WTC11 (cell line): ENCODE data around the gene RALY. TPM values are rescaled to one million over a fixed set of nuclear protein-coding genes. Genes with fewer than 3 reads are reported as not detected.

Source experiments
- ATAC-seq: fragments of 200-7000 bp; cut with Tn5 transposase; 2 replicates; pipeline ENCODE4 v1.10.0; 2021; ENCODE audit warnings: mild to moderate bottlenecking, moderate library complexity
- CTCF ChIA-PET: fragments of 300-600 bp; sonication (Branson Sonifier 250); formaldehyde crosslinking; loops from one replicate; lab custom pipeline; 2021; ENCODE audit warnings: antibody characterized with exemption; lab: Charles Lee
- POLR2A ChIA-PET: fragments of 350-600 bp; sonication (Branson Sonifier 250); formaldehyde crosslinking; loops from one replicate; lab custom pipeline; 2021; ENCODE audit warnings: antibody characterized with exemption; lab: Charles Lee
- DNase-seq: peaks from one replicate; pipeline ENCODE4 v3.0.0; 2021; ENCODE audit warnings: low spot score
- H3K27ac Mint-ChIP-seq: 2 replicates; pipeline ENCODE4 v1.8.0; 2021; ENCODE audit warnings: mixed read lengths
- H3K27me3 Mint-ChIP-seq: 2 replicates; pipeline ENCODE4 v1.8.0; 2021; ENCODE audit warnings: low read depth, mild to moderate bottlenecking, moderate library complexity, mixed read lengths
- H3K36me3 Mint-ChIP-seq: 2 replicates; pipeline ENCODE4 v1.8.0; 2021; ENCODE audit warnings: mixed read lengths
- H3K4me1 Mint-ChIP-seq: 2 replicates; pipeline ENCODE4 v1.8.0; 2022; ENCODE audit warnings: mixed read lengths
- H3K4me3 Mint-ChIP-seq: 2 replicates; pipeline ENCODE4 v1.8.0; 2021; ENCODE audit warnings: mild to moderate bottlenecking, moderate library complexity, mixed read lengths
- H3K9me3 Mint-ChIP-seq: 2 replicates; pipeline ENCODE4 v1.8.0; 2021; ENCODE audit warnings: mixed read lengths
- CREB1 ChIP-seq: sonication (generic); formaldehyde crosslinking; IDR thresholded peaks from 2 replicates; pipeline ENCODE4 v1.8.0; 2023; ENCODE audit warnings: mild to moderate bottlenecking, missing genetic modification reagents
- E2F4 ChIP-seq: sonication (generic); formaldehyde crosslinking; IDR thresholded peaks from 2 replicates; pipeline ENCODE4 v1.8.1; 2022; ENCODE audit warnings: low read depth, mild to moderate bottlenecking, moderate library complexity, missing genetic modification reagents, borderline replicate concordance
- ELF4 ChIP-seq: sonication (generic); formaldehyde crosslinking; IDR thresholded peaks from 2 replicates; pipeline ENCODE4 v1.8.1; 2022; ENCODE audit warnings: low read depth, mild to moderate bottlenecking, moderate library complexity, missing genetic modification reagents
- FOXP1 ChIP-seq: sonication (generic); formaldehyde crosslinking; IDR thresholded peaks from 2 replicates; pipeline ENCODE4 v1.8.0; 2022; ENCODE audit warnings: missing genetic modification reagents, mild to moderate bottlenecking, moderate library complexity, borderline replicate concordance
- GRHL2 ChIP-seq: fragments of 250-450 bp; sonication (Bioruptor Pico); IDR thresholded peaks from 2 replicates; pipeline ENCODE4 v1.8.0; 2022; ENCODE audit warnings: mild to moderate bottlenecking, moderate library complexity; ENCODE audit not compliant: insufficient replicate concordance, severe bottlenecking
- NFATC4 ChIP-seq: fragments of 250-450 bp; sonication (Bioruptor Pico); IDR thresholded peaks from 2 replicates; pipeline ENCODE4 v1.9.0; 2021; ENCODE audit warnings: mild to moderate bottlenecking
- NR3C1 ChIP-seq: sonication (generic); formaldehyde crosslinking; conservative IDR thresholded peaks from 2 replicates; pipeline ENCODE4 v1.8.1; 2023; ENCODE audit warnings: low read depth, mild to moderate bottlenecking, missing genetic modification reagents
- RELA ChIP-seq: sonication (generic); formaldehyde crosslinking; IDR thresholded peaks from 2 replicates; pipeline ENCODE4 v1.8.1; 2022; ENCODE audit warnings: missing genetic modification reagents, mild to moderate bottlenecking, borderline replicate concordance
- SMAD4 ChIP-seq: sonication (generic); formaldehyde crosslinking; IDR thresholded peaks from 2 replicates; pipeline ENCODE4 v1.8.0; 2022; ENCODE audit warnings: mild to moderate bottlenecking, missing genetic modification reagents
- TCF7 ChIP-seq: sonication (generic); formaldehyde crosslinking; IDR thresholded peaks from 2 replicates; pipeline ENCODE4 v1.8.0; 2022; ENCODE audit warnings: mild to moderate bottlenecking, low read depth, missing genetic modification reagents, moderate library complexity
- TEAD4 ChIP-seq: sonication (generic); formaldehyde crosslinking; IDR thresholded peaks from 2 replicates; pipeline ENCODE4 v1.8.0; 2022; ENCODE audit warnings: mild to moderate bottlenecking, missing genetic modification reagents
- ZNF121 ChIP-seq: sonication (generic); formaldehyde crosslinking; IDR thresholded peaks from 2 replicates; pipeline ENCODE4 v1.8.0; 2023; ENCODE audit warnings: missing genetic modification reagents
- ZNF138 ChIP-seq: sonication (generic); formaldehyde crosslinking; conservative IDR thresholded peaks from 2 replicates; pipeline ENCODE4 v1.8.1; 2022; ENCODE audit warnings: mild to moderate bottlenecking, moderate library complexity, missing genetic modification reagents
- ZNF232 ChIP-seq: sonication (generic); formaldehyde crosslinking; IDR thresholded peaks from 2 replicates; pipeline ENCODE4 v1.8.0; 2022; ENCODE audit warnings: mild to moderate bottlenecking, missing genetic modification reagents
- ZNF423 ChIP-seq: fragments of 250-450 bp; sonication (Bioruptor Pico); IDR thresholded peaks from 2 replicates; pipeline ENCODE4 v2.1.2; 2022; ENCODE audit warnings: mild to moderate bottlenecking, moderate library complexity
- ZNF671 ChIP-seq: fragments of 250-450 bp; sonication (Bioruptor Pico); IDR thresholded peaks from 2 replicates; pipeline ENCODE4 v1.8.0; 2021; ENCODE audit warnings: mild to moderate bottlenecking
- total RNA-seq: library from RNA; stranded (reverse); gene quantifications from 3 replicates; pipeline ENCODE4 v1.2.3, GENCODE V29; 2021
- TF ChIP-seq, protein P1 (sequence below): sonication (generic); formaldehyde crosslinking; IDR thresholded peaks from 2 replicates; pipeline ENCODE4 v1.8.0; 2022; ENCODE audit warnings: mild to moderate bottlenecking, missing genetic modification reagents
- TF ChIP-seq, protein P2 (sequence below): sonication (generic); formaldehyde crosslinking; IDR thresholded peaks from 2 replicates; pipeline ENCODE4 v1.8.1; 2022; ENCODE audit warnings: mild to moderate bottlenecking, moderate library complexity, missing genetic modification reagents
- TF ChIP-seq, protein P3 (sequence below): sonication (generic); formaldehyde crosslinking; IDR thresholded peaks from 2 replicates; pipeline ENCODE4 v1.8.1; 2022; ENCODE audit warnings: low read depth, missing genetic modification reagents, borderline replicate concordance
- TF ChIP-seq, protein P4 (sequence below): sonication (generic); formaldehyde crosslinking; IDR thresholded peaks from 2 replicates; pipeline ENCODE4 v1.8.0; 2022; ENCODE audit warnings: mild to moderate bottlenecking, missing genetic modification reagents
- TF ChIP-seq, protein P5 (sequence below): sonication (generic); formaldehyde crosslinking; IDR thresholded peaks from 2 replicates; pipeline ENCODE4 v1.8.1; 2023; ENCODE audit warnings: mild to moderate bottlenecking, missing genetic modification reagents

RALY gene
- total RNA-seq, 1 experiment from 2014 or later: 164 TPM

GRCh38 chr20:34093895-34094294, 100.2 kb downstream of the RALY start:
- CTCF ChIA-PET: interaction anchor here (0.6 kb wide), 1 partner anchor 231 kb away, joined by 3 read pairs; no protein-coding TSS in a partner anchor
- Mint-ChIP-seq H3K27me3 (no peaks in the 10 kb centered on the region), H3K9me3 (no peaks in the 10 kb centered on the region), H3K4me3 (no peak overlapping the region), H3K27ac (no peak overlapping the region), H3K4me1 (no peaks in the 10 kb centered on the region), H3K36me3 (peaks cover 89% of the 10 kb centered on the region)
- no peak for TF ChIP-seq TEAD4 (CRISPR knock-in tag)
- no peak for TF ChIP-seq ZNF671
- peak; percentile 90 for TF ChIP-seq ZNF121 (CRISPR knock-in tag)
- no peak for TF ChIP-seq RELA
- TF ChIP-seq GRHL2 (CRISPR knock-in tag): no peak
- TF ChIP-seq, protein P1, sequence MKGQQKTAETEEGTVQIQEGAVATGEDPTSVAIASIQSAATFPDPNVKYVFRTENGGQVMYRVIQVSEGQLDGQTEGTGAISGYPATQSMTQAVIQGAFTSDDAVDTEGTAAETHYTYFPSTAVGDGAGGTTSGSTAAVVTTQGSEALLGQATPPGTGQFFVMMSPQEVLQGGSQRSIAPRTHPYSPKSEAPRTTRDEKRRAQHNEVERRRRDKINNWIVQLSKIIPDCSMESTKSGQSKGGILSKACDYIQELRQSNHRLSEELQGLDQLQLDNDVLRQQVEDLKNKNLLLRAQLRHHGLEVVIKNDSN (CRISPR knock-in tag): no peak
- TF ChIP-seq, protein P2, sequence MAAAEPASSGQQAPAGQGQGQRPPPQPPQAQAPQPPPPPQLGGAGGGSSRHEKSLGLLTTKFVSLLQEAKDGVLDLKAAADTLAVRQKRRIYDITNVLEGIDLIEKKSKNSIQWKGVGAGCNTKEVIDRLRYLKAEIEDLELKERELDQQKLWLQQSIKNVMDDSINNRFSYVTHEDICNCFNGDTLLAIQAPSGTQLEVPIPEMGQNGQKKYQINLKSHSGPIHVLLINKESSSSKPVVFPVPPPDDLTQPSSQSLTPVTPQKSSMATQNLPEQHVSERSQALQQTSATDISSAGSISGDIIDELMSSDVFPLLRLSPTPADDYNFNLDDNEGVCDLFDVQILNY: no peak
- POLR2A ChIA-PET: interaction anchor here (1.2 kb wide), 1 partner anchor 11 kb away, joined by 3 read pairs; no protein-coding TSS in a partner anchor
- DNase-seq: no peak
- ATAC-seq: no peak

- ATAC-seq (no peak), DNase-seq (no peak)
- no peaks in the 10 kb centered on the region for H3K9me3 Mint-ChIP-seq
- no peak overlapping the region for H3K4me3 Mint-ChIP-seq
- no peaks in the 10 kb centered on the region for H3K27me3 Mint-ChIP-seq
- ChIA-PET POLR2A (interaction anchor here (0.6 kb wide), 2 partner anchors 20 to 115 kb away, joined by 3 to 4 read pairs; no protein-coding TSS in a partner anchor), CTCF (no interaction called here)
- no peaks in the 10 kb centered on the region for H3K4me1 Mint-ChIP-seq
- H3K36me3 Mint-ChIP-seq: peaks cover 84% of the 10 kb centered on the region
- TF ChIP-seq NR3C1 (CRISPR knock-in tag) (no peak), ZNF138 (CRISPR knock-in tag) (no peak), TCF7 (no peak), E2F4 (CRISPR knock-in tag) (no peak), SMAD4 (CRISPR knock-in tag) (no peak), ZNF423 (CRISPR knock-in tag) (no peak), ZNF671 (no peak), NFATC4 (CRISPR knock-in tag) (no peak), CREB1 (CRISPR knock-in tag) (no peak), ZNF232 (no peak)
- TF ChIP-seq, protein P3, sequence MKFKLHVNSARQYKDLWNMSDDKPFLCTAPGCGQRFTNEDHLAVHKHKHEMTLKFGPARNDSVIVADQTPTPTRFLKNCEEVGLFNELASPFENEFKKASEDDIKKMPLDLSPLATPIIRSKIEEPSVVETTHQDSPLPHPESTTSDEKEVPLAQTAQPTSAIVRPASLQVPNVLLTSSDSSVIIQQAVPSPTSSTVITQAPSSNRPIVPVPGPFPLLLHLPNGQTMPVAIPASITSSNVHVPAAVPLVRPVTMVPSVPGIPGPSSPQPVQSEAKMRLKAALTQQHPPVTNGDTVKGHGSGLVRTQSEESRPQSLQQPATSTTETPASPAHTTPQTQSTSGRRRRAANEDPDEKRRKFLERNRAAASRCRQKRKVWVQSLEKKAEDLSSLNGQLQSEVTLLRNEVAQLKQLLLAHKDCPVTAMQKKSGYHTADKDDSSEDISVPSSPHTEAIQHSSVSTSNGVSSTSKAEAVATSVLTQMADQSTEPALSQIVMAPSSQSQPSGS (CRISPR knock-in tag): no peak
- no peak overlapping the region for H3K27ac Mint-ChIP-seq
These were observed 102.1 kb downstream of the RALY start for GRCh38 chr20:34095825-34096224.

DNA sequence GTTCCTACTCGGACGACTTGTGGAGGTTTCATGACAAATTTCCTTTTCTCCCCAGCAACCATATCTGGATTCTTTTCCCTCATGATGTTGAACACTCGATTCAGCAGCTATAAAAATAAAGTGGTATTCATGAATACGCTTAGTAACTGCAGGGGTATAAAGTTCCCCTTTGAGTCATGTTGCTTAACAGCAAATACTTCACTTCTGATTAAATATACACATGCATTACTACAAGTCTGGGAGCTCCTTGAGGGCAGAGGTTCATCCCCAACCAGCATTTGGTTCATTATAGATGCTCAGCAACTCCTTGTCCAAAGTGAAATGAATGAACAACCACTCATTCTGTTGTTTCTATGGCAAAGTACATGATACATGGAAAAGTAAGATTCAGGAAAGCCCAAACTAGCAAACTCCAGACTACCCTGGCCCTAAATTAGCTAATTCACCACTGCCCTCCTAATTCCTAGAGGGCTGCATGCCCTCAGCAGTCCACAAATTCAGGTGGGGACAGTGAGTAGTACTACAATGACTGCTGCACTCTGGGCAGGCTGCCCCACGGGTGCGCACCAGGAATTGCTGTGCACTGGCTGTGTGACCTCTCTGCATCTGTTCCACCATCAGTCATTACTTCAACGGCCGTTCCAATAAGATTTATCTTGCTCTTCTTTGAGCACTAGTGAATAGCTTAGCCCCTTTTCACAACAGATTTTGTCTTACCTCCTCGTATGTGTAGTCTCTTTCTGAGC, 103.2 kb downstream of the RALY start:
- no peaks in the 10 kb centered on the region for H3K27me3 Mint-ChIP-seq
- H3K9me3 Mint-ChIP-seq: no peaks in the 10 kb centered on the region
- ChIA-PET CTCF (no interaction called here), POLR2A (interaction anchor here (0.6 kb wide), 1 partner anchor 116 kb away, joined by 3 read pairs; no protein-coding TSS in a partner anchor)
- DNase-seq (no peak), ATAC-seq (no peak)
- no peaks in the 10 kb centered on the region for H3K4me1 Mint-ChIP-seq
- no peak overlapping the region for H3K4me3 Mint-ChIP-seq
- no peak overlapping the region for H3K27ac Mint-ChIP-seq
- H3K36me3 Mint-ChIP-seq: peaks cover 87% of the 10 kb centered on the region
- no peak for TF ChIP-seq TEAD4 (CRISPR knock-in tag)
- TF ChIP-seq, protein P4, sequence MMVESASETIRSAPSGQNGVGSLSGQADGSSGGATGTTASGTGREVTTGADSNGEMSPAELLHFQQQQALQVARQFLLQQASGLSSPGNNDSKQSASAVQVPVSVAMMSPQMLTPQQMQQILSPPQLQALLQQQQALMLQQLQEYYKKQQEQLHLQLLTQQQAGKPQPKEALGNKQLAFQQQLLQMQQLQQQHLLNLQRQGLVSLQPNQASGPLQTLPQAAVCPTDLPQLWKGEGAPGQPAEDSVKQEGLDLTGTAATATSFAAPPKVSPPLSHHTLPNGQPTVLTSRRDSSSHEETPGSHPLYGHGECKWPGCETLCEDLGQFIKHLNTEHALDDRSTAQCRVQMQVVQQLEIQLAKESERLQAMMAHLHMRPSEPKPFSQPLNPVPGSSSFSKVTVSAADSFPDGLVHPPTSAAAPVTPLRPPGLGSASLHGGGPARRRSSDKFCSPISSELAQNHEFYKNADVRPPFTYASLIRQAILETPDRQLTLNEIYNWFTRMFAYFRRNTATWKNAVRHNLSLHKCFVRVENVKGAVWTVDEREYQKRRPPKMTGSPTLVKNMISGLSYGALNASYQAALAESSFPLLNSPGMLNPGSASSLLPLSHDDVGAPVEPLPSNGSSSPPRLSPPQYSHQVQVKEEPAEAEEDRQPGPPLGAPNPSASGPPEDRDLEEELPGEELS (CRISPR knock-in tag): no peak
- no peak for TF ChIP-seq ELF4
- TF ChIP-seq FOXP1: no peak
- no peak for TF ChIP-seq ZNF423 (CRISPR knock-in tag)
- TF ChIP-seq, protein P5, sequence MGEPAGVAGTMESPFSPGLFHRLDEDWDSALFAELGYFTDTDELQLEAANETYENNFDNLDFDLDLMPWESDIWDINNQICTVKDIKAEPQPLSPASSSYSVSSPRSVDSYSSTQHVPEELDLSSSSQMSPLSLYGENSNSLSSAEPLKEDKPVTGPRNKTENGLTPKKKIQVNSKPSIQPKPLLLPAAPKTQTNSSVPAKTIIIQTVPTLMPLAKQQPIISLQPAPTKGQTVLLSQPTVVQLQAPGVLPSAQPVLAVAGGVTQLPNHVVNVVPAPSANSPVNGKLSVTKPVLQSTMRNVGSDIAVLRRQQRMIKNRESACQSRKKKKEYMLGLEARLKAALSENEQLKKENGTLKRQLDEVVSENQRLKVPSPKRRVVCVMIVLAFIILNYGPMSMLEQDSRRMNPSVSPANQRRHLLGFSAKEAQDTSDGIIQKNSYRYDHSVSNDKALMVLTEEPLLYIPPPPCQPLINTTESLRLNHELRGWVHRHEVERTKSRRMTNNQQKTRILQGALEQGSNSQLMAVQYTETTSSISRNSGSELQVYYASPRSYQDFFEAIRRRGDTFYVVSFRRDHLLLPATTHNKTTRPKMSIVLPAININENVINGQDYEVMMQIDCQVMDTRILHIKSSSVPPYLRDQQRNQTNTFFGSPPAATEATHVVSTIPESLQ (CRISPR knock-in tag): no peak
- TF ChIP-seq, protein P3 (CRISPR knock-in tag): no peak
